Neural progenitor cell (in vitro differentiated cells): ENCODE results near the gene CNPY2.
"Not testable (repeated sequence)": the region's sequence is repeated elsewhere in the genome, so short reads cannot be mapped to it uniquely, and the experiment has no call there.

ENCODE experiments used
- CTCF ChIP-seq: fragments of 200-600 bp; sonication (generic); IDR thresholded peaks from 2 replicates; pipeline ENCODE4 v1.5.1; 2017; ENCODE audit warnings: antibody characterized with exemption, mild to moderate bottlenecking
- EZH2 ChIP-seq: fragments of 200-600 bp; sonication (generic); IDR thresholded peaks from 2 replicates; pipeline ENCODE4 v1.6.1; 2017; ENCODE audit warnings: antibody characterized with exemption, mild to moderate bottlenecking, moderate library complexity
- EZH2phosphoT487 ChIP-seq: fragments of 200-600 bp; sonication (generic); IDR thresholded peaks from 2 replicates; pipeline ENCODE4 v1.6.1; 2017; ENCODE audit warnings: antibody characterized with exemption

GRCh38 chr12:56347255-56347654 lies 31.5 kb upstream of the CNPY2 start:
- not testable (repeated sequence) for TF ChIP-seq CTCF, EZH2, EZH2phosphoT487
